GM19193 (cell line): ENCODE results near the gene PPP1R13B.

Source experiments
- POLR2A ChIP-seq: IDR thresholded peaks from 4 replicates; pipeline ENCODE4 v1.6.1; 2011; ENCODE audit not compliant: insufficient read depth, insufficient read length; ENCODE audit errors: extremely low read depth

Gene PPP1R13B

GRCh38 chr14:103705504-103706284 lies 141.7 kb downstream of the PPP1R13B start:
- no peak for TF ChIP-seq POLR2A

- no peak for TF ChIP-seq POLR2A
Observed at GRCh38 chr14:103705118-103705503, 142.3 kb downstream of the PPP1R13B start.

GRCh38 chr14:103704708-103705107 lies 142.7 kb downstream of the PPP1R13B start:
- TF ChIP-seq POLR2A: no peak

GRCh38 chr14:103703433-103704385 lies 143.7 kb downstream of the PPP1R13B start:
- peak; percentile 5 for TF ChIP-seq POLR2A

- TF ChIP-seq POLR2A: peak; percentile 11
Observed at GRCh38 chr14:103702497-103703432, 144.6 kb downstream of the PPP1R13B start.

GRCh38 chr14:103702095-103702494 lies 145.3 kb downstream of the PPP1R13B start:
- TF ChIP-seq POLR2A: no peak

GRCh38 chr14:103700753-103701490 lies 146.5 kb downstream of the PPP1R13B start:
- peak; percentile 1 for TF ChIP-seq POLR2A

- TF ChIP-seq POLR2A: peak; percentile 5
Observed at GRCh38 chr14:103699901-103700752, 147.2 kb downstream of the PPP1R13B start.

- no peak for TF ChIP-seq POLR2A
Observed at GRCh38 chr14:103699261-103699661, 148.1 kb downstream of the PPP1R13B start.

- TF ChIP-seq POLR2A: no peak
Observed at GRCh38 chr14:103698380-103699260, 148.8 kb downstream of the PPP1R13B start.

- no peak for TF ChIP-seq POLR2A
Observed at GRCh38 chr14:103697603-103698379, 149.6 kb downstream of the PPP1R13B start.
